Measurements from ENCODE around the gene TAF3. TPM values are rescaled to one million over a fixed set of nuclear protein-coding genes. Genes with fewer than 3 reads are reported as not detected.

TAF3 gene
- total and polyA plus RNA-seq, 2 experiments from 2014 or later: 4.1 to 6.4 TPM

DNA sequence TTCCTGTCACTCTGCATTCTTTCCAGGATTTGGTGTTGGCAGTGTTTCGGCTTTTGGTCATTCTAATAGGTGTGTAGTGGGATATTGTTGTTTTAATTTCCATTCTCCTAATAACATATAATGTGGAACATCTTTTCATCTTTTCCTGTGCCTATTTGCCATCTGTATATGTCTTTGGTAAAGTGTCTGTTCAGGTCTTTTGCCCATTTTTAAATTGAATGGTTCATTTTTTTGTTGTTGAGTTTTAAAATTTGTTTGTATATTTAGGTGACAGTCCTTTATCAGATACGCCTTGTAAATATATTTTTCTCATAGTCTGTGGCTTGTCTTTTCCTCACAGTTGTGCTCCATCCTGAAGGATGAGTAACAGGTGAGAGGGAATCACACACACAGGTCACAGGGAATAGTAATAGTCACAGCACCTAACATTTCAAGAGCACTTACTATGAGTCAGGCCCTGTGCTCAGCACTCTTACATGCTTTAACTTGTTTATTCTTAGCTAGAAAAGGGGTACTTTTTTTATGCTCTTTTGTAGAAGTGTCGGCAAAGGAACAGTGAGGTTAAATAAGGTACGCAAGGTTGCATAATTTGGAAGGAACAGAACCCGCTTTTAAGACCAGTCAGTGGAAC lies 119.1 kb downstream of the TAF3 start:
- Histone ChIP-seq H3K79me2 (peaks cover 3% of the 10 kb centered on the region), H3K9me2 (replicated peaks; ENCODE audit: insufficient read depth) (no peaks in the 10 kb centered on the region), H3K27ac (no peak overlapping the region), H3K27me3 (no peaks in the 10 kb centered on the region), H3K4me1 (ENCODE audit: insufficient read depth) (peaks cover 7% of the 10 kb centered on the region), H3K9me3 (ENCODE audit: low read depth) (no peaks in the 10 kb centered on the region), H3K36me3 (replicated peaks; ENCODE audit: insufficient read depth, low read depth) (no peaks in the 10 kb centered on the region), H3K4me2 (no peak overlapping the region), H4K20me1 (ENCODE audit: insufficient read depth, poor library complexity, severe bottlenecking) (no peaks in the 10 kb centered on the region), H2AFZ (no peak overlapping the region), H3K4me3 (no peak overlapping the region)
- DNase-seq (ENCODE audit: low spot score): no peak
- WGBS (ENCODE audit: low lambda C conversion rate, missing lambda C conversion rate): 99% methylated on average over 5 of the region's 5 CpGs
- TF ChIP-seq EZH2phosphoT487 (IDR thresholded peaks at IDR 0.05; ENCODE audit: low read depth, severe bottlenecking, unreplicated experiment): no peak
- TF ChIP-seq, protein P1, sequence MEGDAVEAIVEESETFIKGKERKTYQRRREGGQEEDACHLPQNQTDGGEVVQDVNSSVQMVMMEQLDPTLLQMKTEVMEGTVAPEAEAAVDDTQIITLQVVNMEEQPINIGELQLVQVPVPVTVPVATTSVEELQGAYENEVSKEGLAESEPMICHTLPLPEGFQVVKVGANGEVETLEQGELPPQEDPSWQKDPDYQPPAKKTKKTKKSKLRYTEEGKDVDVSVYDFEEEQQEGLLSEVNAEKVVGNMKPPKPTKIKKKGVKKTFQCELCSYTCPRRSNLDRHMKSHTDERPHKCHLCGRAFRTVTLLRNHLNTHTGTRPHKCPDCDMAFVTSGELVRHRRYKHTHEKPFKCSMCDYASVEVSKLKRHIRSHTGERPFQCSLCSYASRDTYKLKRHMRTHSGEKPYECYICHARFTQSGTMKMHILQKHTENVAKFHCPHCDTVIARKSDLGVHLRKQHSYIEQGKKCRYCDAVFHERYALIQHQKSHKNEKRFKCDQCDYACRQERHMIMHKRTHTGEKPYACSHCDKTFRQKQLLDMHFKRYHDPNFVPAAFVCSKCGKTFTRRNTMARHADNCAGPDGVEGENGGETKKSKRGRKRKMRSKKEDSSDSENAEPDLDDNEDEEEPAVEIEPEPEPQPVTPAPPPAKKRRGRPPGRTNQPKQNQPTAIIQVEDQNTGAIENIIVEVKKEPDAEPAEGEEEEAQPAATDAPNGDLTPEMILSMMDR (IDR thresholded peaks at IDR 0.05; ENCODE audit: poor library complexity): no peak
- no peak for TF ChIP-seq EZH2 (IDR thresholded peaks at IDR 0.05; ENCODE audit: borderline replicate concordance)

DNA sequence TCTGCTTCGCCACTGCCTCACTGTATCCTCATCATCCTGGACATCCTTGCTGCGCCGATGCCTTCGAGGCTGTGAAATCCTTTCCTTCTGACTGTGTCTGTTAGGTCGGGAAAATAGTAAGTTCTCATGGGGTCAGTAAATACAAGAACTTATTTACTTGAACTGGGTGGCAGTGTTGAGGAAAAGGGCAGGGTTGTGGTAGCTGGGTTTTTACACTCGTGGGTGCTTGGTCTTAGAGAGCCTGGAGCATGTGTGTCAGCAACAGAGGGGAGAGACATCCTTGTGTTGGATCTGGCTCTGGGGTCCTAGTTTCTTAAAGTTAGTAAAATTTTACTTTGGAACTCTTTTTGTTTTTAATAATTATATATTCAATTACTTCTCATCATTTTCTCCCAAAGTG lies 123.3 kb downstream of the TAF3 start:
- whole genome bisulfite sequencing (ENCODE audit: low lambda C conversion rate, missing lambda C conversion rate): 89% methylated on average over 6 of the region's 6 CpGs
- H3K79me2 ChIP-seq: peaks cover 3% of the 10 kb centered on the region
- TF ChIP-seq EZH2 (IDR thresholded peaks at IDR 0.05; ENCODE audit: borderline replicate concordance) (no peak), EZH2phosphoT487 (IDR thresholded peaks at IDR 0.05; ENCODE audit: low read depth, severe bottlenecking, unreplicated experiment) (no peak)
- TF ChIP-seq, protein P1 (IDR thresholded peaks at IDR 0.05; ENCODE audit: poor library complexity): no peak

DNA sequence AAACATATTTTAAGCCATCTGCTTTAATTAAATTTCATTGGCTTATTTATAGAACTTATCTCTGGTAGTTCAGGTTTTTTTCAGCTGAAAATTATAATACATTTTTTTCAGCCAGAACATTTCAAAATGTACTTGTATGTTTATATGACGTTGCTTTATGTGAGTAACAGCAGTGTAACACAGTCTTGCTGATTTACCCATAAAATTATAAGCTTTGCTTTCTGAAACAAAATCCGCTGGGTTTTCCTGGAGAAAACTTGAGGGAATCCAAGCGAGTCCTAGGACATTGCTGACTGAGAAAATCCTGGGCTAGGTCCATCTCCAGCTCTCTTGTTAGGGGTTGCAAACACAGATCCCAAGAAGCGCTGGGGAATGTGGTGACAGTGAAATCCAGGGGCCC lies 124.0 kb downstream of the TAF3 start:
- no peak overlapping the region for H3K27ac ChIP-seq
- DNase-seq (ENCODE audit: low spot score): no peak
- peaks cover 7% of the 10 kb centered on the region for H3K4me1 ChIP-seq (ENCODE audit: insufficient read depth)
- no peaks in the 10 kb centered on the region for H3K36me3 ChIP-seq (replicated peaks; ENCODE audit: insufficient read depth, low read depth)
- no peaks in the 10 kb centered on the region for H4K20me1 ChIP-seq (ENCODE audit: insufficient read depth, poor library complexity, severe bottlenecking)
- H3K4me3 ChIP-seq: no peak overlapping the region
- H3K27me3 ChIP-seq: no peaks in the 10 kb centered on the region
- H3K79me2 ChIP-seq: peaks cover 3% of the 10 kb centered on the region
- peak overlapping the region; percentile 43 for H3K4me2 ChIP-seq
- no peaks in the 10 kb centered on the region for H3K9me2 ChIP-seq (replicated peaks; ENCODE audit: insufficient read depth)
- TF ChIP-seq EZH2 (IDR thresholded peaks at IDR 0.05; ENCODE audit: borderline replicate concordance) (no peak), EZH2phosphoT487 (IDR thresholded peaks at IDR 0.05; ENCODE audit: low read depth, severe bottlenecking, unreplicated experiment) (no peak)
- TF ChIP-seq, protein P1 (IDR thresholded peaks at IDR 0.05; ENCODE audit: poor library complexity): no peak
- WGBS (ENCODE audit: low lambda C conversion rate, missing lambda C conversion rate): 78% methylated on average over 4 of the region's 4 CpGs
- H2AFZ ChIP-seq: no peak overlapping the region
- H3K9me3 ChIP-seq (ENCODE audit: low read depth): no peaks in the 10 kb centered on the region

More for the DNA sequence above, 123.3 kb downstream of the TAF3 start:
- no peaks in the 10 kb centered on the region for H3K9me3 ChIP-seq (ENCODE audit: low read depth)
- H3K4me2 ChIP-seq: no peak overlapping the region
- H2AFZ ChIP-seq: no peak overlapping the region
- no peaks in the 10 kb centered on the region for H3K27me3 ChIP-seq
- DNase-seq (ENCODE audit: low spot score): no peak
- peaks cover 7% of the 10 kb centered on the region for H3K4me1 ChIP-seq (ENCODE audit: insufficient read depth)
- no peak overlapping the region for H3K27ac ChIP-seq
- no peaks in the 10 kb centered on the region for H4K20me1 ChIP-seq (ENCODE audit: insufficient read depth, poor library complexity, severe bottlenecking)
- no peaks in the 10 kb centered on the region for H3K9me2 ChIP-seq (replicated peaks; ENCODE audit: insufficient read depth)
- no peaks in the 10 kb centered on the region for H3K36me3 ChIP-seq (replicated peaks; ENCODE audit: insufficient read depth, low read depth)
- no peak overlapping the region for H3K4me3 ChIP-seq

Measured in hepatocyte (in vitro differentiated cells).